Parathyroid adenoma (tissue), 2 donors: ENCODE data around the gene MAP7.

Experiments used
- H2AFZ ChIP-seq: fragments of 300-600 bp; sonication (generic); one replicate; pipeline ENCODE4 v1.7.0; 2017; ENCODE audit warnings: antibody characterized with exemption, mild to moderate bottlenecking
- H3K27ac ChIP-seq: fragments of 300-600 bp; sonication (generic); one replicate; pipeline ENCODE4 v1.7.0; 2017
- H3K27me3 ChIP-seq: fragments of 300-600 bp; sonication (generic); one replicate; pipeline ENCODE4 v1.7.0; 2017; ENCODE audit warnings: low read length; ENCODE audit not compliant: control insufficient read depth, insufficient read depth
- H3K36me3 ChIP-seq: fragments of 300-600 bp; sonication (generic); one replicate; pipeline ENCODE4 v1.7.0; 2017; ENCODE audit warnings: low read length; ENCODE audit not compliant: control insufficient read depth, insufficient read depth
- H3K4me1 ChIP-seq: fragments of 300-600 bp; sonication (generic); one replicate; pipeline ENCODE4 v1.7.0; 2017; ENCODE audit warnings: control low read depth
- H3K4me2 ChIP-seq: fragments of 300-600 bp; sonication (generic); one replicate; pipeline ENCODE4 v1.7.0; 2017; ENCODE audit warnings: low read length
- H3K4me3 ChIP-seq: fragments of 300-600 bp; sonication (generic); one replicate; pipeline ENCODE4 v1.7.0; 2017; ENCODE audit warnings: low read depth, low read length
- H3K79me2 ChIP-seq: fragments of 300-600 bp; sonication (generic); one replicate; pipeline ENCODE4 v1.7.0; 2017; ENCODE audit warnings: control low read depth
- H3K9ac ChIP-seq: fragments of 300-600 bp; sonication (generic); one replicate; pipeline ENCODE4 v1.7.0; 2017; ENCODE audit warnings: mild to moderate bottlenecking
- H3K9me3 ChIP-seq: fragments of 300-600 bp; sonication (generic); one replicate; pipeline ENCODE4 v1.7.0; 2017; ENCODE audit warnings: low read length; ENCODE audit not compliant: control insufficient read depth
- CTCF ChIP-seq: fragments of 300-600 bp; sonication (generic); IDR thresholded peaks from one replicate; pipeline ENCODE4 v1.7.0; 2017; ENCODE audit warnings: antibody characterized with exemption, mild to moderate bottlenecking
- donor health status: primary hyperparathyroidism.

MAP7 gene

GRCh38 chr6:136546331-136546730, 3.9 kb downstream of the MAP7 start:
- Histone ChIP-seq H3K9ac (no peak overlapping the region), H3K79me2 (peaks cover 56% of the 10 kb centered on the region), H3K36me3 (no peaks in the 10 kb centered on the region), H3K4me3 (no peak overlapping the region), H3K27ac (no peak overlapping the region), H3K9me3 (no peaks in the 10 kb centered on the region), H3K4me1 (peaks cover 9% of the 10 kb centered on the region), H2AFZ (no peak overlapping the region), H3K4me2 (no peak overlapping the region), H3K27me3 (no peaks in the 10 kb centered on the region)
- TF ChIP-seq CTCF: no peak

- no peaks in the 10 kb centered on the region for H3K9me3 ChIP-seq
- peaks cover 59% of the 10 kb centered on the region for H3K79me2 ChIP-seq
- TF ChIP-seq CTCF: no peak
- H3K36me3 ChIP-seq: no peaks in the 10 kb centered on the region
- no peak overlapping the region for H2AFZ ChIP-seq
- peak overlapping the region; percentile 15 for H3K4me2 ChIP-seq
- no peak overlapping the region for H3K4me3 ChIP-seq
- H3K4me1 ChIP-seq: peaks cover 9% of the 10 kb centered on the region
- H3K9ac ChIP-seq: no peak overlapping the region
- H3K27me3 ChIP-seq: no peaks in the 10 kb centered on the region
- H3K27ac ChIP-seq: no peak overlapping the region
Measured at GRCh38 chr6:136544326-136544725, 5.9 kb downstream of the MAP7 start.

GRCh38 chr6:136541395-136541794, 8.8 kb downstream of the MAP7 start:
- H3K36me3 ChIP-seq: no peaks in the 10 kb centered on the region
- H3K27me3 ChIP-seq: no peaks in the 10 kb centered on the region
- H3K4me2 ChIP-seq: no peak overlapping the region
- no peaks in the 10 kb centered on the region for H3K9me3 ChIP-seq
- H3K79me2 ChIP-seq: peaks cover 44% of the 10 kb centered on the region
- H3K9ac ChIP-seq: no peak overlapping the region
- no peak overlapping the region for H2AFZ ChIP-seq
- TF ChIP-seq CTCF: no peak
- H3K27ac ChIP-seq: no peak overlapping the region
- no peak overlapping the region for H3K4me3 ChIP-seq
- H3K4me1 ChIP-seq: peaks cover 9% of the 10 kb centered on the region

- peaks cover 9% of the 10 kb centered on the region for H3K4me1 ChIP-seq
- no peaks in the 10 kb centered on the region for H3K27me3 ChIP-seq
- peaks cover 36% of the 10 kb centered on the region for H3K79me2 ChIP-seq
- H3K9ac ChIP-seq: no peak overlapping the region
- H3K27ac ChIP-seq: no peak overlapping the region
- H3K4me3 ChIP-seq: no peak overlapping the region
- no peak overlapping the region for H3K4me2 ChIP-seq
- no peaks in the 10 kb centered on the region for H3K9me3 ChIP-seq
- no peaks in the 10 kb centered on the region for H3K36me3 ChIP-seq
- H2AFZ ChIP-seq: no peak overlapping the region
- TF ChIP-seq CTCF: no peak
Measured at GRCh38 chr6:136539967-136540652, 10.1 kb downstream of the MAP7 start.

GRCh38 chr6:136538836-136539235, 11.4 kb downstream of the MAP7 start:
- H3K27me3 ChIP-seq: no peaks in the 10 kb centered on the region
- H3K79me2 ChIP-seq: peaks cover 37% of the 10 kb centered on the region
- H2AFZ ChIP-seq: no peak overlapping the region
- H3K4me3 ChIP-seq: no peak overlapping the region
- H3K4me1 ChIP-seq: peaks cover 4% of the 10 kb centered on the region
- no peak overlapping the region for H3K27ac ChIP-seq
- no peaks in the 10 kb centered on the region for H3K9me3 ChIP-seq
- H3K36me3 ChIP-seq: no peaks in the 10 kb centered on the region
- H3K4me2 ChIP-seq: no peak overlapping the region
- no peak overlapping the region for H3K9ac ChIP-seq
- TF ChIP-seq CTCF: no peak
